Kidney capillary endothelial cell (primary cell): Measurements from ENCODE around the gene TPSG1.
"Not testable (repeated sequence)": the region's sequence is repeated elsewhere in the genome, so short reads cannot be mapped to it uniquely, and the experiment has no call there.

Experiments
- DNase-seq: peaks from one replicate; pipeline ENCODE4 v3.0.0-alpha.2; 2018; ENCODE audit warnings: low spot score

The TPSG1 gene

DNA sequence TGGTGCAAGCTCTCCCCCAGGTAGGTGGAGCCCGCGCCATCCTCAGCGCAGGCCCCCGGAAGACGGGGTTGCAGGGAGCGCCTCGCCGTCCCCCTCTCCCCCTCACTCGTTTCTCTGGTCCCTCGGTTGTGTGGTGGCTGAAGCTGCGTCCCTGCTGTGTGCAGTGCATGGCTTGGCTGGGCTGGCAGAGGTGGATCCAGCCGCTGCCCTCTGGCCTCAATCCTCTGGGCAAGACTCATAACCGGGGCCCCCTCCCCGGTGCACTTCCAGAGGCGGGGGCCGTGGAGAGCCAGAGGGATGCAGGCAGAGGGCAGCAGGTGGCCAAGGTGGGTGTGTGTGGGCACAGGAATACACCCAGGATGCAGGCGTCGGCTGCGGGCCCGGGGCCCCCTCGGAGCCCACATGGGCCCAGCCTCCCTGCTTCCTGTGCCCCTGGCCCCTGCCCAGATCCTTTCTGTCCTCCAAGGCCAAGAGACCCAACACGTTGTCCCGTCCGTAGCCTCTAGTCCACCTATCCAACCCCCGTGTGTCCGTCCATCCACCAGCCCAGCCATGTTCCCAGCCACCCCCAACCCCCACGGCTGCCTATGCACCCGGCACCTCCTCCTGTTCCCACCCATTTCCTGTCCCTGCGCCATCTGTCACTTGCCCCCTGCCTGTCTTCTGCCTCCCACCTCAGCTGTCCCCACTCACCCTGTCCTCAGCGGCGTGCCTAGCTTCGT, 9.3 kb downstream of the TPSG1 start:
- DNase-seq = no peak

DNA sequence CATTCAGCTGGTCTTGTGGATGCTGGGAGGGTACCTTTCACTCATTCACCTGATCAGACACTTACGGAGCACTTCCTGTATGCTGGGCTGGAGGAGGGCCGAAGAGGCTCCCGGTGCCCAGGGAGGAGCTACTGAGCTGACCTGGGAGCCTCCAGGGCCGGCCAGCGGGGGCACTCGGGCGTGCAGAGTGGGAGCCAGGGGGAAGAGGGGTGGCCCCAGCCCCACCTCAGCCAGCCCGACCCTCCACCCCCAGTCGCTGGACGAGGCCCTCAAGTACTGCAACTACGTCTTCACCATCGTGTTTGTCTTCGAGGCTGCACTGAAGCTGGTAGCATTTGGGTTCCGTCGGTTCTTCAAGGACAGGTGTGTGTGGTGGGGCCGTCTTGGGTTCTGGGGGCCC, 10.3 kb downstream of the TPSG1 start:
- no peak for DNase-seq

DNA sequence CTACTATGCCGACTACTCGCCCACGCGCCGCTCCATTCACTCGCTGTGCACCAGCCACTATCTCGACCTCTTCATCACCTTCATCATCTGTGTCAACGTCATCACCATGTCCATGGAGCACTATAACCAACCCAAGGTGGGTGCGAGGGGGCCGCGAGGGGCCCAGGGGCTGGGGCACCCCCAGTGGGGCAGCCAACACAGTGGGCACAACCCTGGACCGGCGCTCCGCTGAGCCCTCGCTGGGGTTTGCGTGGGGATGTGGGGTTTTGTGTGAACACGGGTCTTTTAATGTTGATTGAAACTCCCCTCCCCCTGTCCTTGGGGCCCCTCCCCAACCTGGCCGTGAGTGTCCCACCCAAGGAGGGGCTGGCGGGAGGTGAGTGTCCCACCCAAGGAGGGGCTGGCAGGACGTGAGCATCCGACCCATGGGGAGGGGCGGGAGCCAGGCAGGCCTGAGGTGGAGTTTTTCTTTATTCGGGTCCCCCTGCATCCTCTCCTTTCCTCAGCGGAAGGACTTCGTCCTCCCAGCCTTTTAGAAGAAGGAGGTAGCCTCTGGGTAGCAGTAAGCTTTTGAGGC, 11.2 kb downstream of the TPSG1 start:
- no peak for DNase-seq

DNA sequence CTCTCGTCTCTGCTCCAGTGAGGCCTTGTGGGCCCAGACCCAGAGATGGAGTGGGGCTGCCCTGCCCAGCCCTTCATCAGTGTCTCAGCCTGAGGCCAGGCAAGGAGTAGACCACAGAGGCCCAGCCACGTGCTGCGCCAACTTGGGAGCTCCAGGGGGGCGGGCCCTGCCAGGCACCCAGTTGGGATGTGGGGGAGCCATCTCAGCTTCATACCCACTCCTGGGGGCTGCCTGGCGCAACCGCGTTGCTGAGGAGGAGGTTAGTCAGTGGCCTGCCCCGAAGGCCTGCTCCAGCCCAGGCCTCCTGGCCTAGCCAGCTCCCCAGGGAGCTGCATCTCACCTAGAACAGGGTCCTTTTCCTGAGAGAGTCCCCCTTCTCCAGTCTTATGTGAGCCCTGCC, 11.8 kb downstream of the TPSG1 start:
- DNase-seq = no peak

DNA sequence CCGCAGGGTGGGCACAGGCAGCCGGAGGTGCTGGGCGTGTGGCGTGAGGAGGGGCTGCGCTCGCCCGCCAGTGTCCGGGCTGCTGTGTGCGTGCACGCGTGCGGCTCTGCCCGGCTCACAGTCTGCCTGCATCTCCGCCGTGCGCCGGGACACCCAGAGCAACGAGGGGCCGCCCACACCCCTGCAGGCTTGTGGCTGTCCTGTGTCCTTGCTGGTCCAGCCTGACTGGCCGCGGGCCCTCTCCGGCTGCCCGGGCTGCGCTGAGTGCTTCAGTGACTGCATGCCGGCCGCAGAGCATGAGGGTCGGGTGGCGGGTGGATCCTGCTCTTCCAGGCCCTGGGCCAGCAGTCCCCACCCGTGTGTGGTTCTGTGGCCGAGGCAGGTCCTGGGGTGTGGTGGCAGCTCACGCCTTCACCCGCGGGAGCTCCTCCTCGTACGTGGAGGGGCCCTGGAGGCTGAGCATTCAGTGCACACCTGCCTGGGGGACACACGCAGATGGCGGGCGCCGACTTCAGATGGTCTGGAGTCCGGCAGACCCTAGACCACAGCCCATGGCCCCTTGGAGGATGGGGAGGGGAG, 12.4 kb downstream of the TPSG1 start:
- no peak for DNase-seq

DNA sequence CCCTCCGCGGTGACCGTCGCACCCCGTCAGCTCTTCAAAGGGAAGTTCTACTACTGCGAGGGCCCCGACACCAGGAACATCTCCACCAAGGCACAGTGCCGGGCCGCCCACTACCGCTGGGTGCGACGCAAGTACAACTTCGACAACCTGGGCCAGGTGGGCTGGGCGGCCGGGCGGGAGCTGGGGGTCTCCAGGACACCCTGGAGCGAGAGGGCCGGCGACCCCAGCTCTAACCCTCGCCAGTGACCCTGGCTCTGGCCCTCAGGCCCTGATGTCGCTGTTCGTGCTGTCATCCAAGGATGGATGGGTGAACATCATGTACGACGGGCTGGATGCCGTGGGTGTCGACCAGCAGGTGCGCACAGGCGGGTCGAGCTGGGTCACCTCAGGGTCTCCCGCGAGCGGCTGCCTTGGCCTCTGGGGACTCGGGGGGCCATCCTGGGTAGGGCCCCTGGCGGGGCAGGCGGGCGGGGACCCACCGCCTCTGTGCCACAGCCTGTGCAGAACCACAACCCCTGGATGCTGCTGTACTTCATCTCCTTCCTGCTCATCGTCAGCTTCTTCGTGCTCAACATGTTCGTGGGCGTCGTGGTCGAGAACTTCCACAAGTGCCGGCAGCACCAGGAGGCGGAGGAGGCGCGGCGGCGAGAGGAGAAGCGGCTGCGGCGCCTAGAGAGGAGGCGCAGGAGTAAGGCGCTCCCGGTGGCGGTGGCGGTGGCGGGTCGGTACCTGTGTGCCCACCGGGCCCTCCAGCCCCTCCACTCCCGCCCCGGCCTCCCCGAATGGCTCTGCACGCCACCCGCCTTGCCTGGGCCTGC, 13.4 kb downstream of the TPSG1 start:
- no peak for DNase-seq

DNA sequence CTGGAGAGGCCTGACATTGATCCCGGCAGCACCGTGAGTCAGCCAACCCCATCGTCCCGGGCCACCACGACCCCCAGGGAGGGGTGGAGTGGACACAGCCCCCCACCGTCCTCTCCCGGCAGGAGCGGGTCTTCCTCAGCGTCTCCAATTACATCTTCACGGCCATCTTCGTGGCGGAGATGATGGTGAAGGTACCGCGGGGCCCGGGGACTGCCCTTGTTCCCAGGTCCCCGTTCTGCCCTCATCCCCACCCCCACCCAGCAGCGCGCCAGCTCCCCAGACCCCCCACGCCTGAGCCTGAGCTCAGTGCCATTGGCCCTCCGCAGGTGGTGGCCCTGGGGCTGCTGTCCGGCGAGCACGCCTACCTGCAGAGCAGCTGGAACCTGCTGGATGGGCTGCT, 14.6 kb downstream of the TPSG1 start:
- no peak for DNase-seq

DNA sequence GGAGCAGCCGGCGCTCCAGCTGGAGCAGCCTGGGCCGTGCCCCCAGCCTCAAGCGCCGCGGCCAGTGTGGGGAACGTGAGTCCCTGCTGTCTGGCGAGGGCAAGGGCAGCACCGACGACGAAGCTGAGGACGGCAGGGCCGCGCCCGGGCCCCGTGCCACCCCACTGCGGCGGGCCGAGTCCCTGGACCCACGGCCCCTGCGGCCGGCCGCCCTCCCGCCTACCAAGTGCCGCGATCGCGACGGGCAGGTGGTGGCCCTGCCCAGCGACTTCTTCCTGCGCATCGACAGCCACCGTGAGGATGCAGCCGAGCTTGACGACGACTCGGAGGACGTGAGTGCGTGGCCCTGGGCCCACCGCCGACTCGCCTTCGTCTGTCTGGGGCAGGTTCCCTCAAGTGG, 16.0 kb downstream of the TPSG1 start:
- DNase-seq = no peak

DNA sequence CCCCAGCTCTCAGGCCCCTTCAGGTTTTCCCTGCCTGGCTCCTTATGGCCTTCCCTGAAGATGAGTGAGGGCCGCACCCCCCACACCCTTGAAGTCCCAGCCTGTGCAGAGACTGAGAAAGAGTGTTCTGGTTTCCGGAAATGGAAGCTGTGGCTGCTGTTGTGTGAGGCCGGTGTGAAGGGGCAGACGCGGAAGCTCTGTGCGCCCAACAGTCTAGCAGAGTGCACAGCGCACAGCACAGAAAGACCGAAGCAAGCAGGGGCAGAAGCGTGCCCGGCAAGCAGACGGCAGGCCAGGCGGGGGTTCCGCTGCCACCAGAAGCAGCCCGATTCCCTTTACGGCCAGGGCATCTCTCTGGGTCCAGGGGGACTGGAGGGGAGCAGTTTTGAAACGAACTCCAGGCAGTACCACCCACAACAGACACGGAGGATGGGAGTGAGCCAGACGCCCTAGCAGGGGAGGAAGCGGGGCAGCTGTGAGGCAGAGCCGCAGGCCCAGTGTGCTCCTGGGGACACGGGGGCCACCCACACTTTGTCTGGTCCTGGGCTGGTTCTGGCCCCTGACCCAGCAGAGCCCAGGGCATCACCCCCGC, 16.7 kb downstream of the TPSG1 start:
- no peak for DNase-seq

DNA sequence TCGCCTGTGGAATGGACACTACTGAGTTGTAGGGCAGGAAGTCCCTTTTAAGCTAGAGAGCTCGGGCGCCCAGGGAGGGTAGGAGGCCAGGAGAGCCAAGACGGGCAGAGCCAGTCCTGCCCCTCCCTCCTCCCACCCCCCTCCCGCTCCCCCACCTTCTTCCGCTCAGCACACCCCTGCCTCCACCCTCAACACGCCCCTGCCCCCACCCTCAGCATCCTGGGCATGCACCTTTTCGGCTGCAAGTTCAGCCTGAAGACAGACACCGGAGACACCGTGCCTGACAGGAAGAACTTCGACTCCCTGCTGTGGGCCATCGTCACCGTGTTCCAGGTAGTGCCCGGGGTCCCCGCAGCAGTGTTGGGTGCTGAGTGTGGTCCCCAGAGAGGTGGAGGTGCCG, 18.3 kb downstream of the TPSG1 start:
- no peak for DNase-seq

DNA sequence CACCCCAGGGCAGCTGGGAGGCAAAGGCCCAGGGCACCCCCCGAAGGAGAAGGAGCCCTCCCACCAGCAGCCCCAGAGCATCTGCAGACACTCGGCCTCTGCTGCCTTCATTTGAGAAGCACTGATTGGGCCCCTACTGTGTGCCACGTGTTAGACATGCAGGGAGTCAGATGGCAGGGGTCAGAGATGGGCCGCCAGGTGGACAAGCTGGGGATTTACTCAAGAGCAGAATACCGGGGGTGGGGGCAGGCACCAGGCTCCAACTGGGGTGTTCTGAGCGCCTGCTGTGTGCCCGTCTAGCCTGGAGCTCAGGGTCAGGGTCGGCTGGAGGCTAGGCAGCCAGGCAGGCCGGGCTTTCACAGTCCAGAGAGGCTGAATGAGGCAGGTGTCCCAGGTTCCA, 18.7 kb downstream of the TPSG1 start:
- no peak for DNase-seq

DNA sequence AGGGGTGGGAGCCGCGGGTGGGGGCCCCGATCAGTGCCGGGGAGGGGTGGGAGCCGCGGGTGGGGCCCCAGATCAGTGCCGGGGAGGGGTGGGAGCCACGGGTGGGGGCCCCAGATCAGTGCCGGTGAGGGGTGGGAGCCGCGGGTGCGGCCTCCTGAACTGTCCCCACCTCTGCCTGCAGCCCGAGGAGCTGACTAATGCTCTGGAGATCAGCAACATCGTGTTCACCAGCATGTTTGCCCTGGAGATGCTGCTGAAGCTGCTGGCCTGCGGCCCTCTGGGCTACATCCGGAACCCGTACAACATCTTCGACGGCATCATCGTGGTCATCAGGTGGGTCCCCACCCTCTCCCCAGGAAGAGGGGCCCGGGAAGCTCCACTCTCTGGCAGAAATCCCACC, 20.1 kb downstream of the TPSG1 start:
- DNase-seq = no peak

DNA sequence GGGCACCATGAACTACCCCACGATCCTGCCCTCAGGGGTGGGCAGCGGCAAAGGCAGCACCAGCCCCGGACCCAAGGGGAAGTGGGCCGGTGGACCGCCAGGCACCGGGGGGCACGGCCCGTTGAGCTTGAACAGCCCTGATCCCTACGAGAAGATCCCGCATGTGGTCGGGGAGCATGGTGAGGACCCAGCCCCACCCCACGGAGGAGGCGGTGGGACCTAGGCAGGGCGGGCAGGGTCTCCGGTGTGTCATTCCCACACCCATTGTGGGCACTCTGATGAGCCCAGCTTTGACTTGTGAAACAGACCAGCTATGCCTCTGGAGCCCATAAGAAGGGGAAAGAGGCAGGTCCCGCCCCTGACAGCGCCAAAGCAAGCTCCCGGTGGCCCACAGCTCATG, 22.8 kb downstream of the TPSG1 start:
- DNase-seq = no peak

DNA sequence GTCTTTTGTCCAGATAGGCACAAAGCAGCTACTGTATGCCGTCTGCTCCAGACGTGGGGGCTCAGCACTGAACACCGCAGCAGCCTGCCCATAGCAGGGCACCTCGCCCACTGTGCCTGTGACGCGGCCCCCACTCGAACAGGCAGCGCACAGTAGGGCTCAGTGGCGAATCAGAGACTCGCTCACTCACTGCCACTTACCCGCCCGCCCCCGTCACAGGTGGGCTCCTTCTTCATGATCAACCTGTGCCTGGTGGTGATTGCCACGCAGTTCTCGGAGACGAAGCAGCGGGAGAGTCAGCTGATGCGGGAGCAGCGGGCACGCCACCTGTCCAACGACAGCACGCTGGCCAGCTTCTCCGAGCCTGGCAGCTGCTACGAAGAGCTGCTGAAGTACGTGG, 23.6 kb downstream of the TPSG1 start:
- DNase-seq = no peak

DNA sequence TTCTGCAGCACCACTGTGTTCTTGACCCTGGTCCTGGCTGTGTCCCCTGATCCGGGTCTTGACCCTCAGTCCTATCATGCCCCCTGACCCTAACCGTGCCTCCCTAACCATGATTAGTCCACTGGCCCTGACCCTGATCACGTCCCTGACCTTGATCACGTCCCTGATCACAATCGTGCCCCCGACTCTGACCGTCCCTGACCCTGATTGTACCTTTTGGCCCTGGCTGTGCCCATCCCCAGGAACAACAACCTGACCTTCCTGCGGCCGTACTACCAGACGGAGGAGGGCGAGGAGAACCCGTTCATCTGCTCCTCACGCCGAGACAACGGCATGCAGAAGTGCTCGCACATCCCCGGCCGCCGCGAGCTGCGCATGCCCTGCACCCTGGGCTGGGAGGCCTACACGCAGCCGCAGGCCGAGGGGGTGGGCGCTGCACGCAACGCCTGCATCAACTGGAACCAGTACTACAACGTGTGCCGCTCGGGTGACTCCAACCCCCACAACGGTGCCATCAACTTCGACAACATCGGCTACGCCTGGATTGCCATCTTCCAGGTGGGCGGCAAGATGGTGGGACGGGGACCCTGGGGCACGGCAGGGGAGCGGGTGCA, 24.9 kb downstream of the TPSG1 start:
- DNase-seq = no peak

DNA sequence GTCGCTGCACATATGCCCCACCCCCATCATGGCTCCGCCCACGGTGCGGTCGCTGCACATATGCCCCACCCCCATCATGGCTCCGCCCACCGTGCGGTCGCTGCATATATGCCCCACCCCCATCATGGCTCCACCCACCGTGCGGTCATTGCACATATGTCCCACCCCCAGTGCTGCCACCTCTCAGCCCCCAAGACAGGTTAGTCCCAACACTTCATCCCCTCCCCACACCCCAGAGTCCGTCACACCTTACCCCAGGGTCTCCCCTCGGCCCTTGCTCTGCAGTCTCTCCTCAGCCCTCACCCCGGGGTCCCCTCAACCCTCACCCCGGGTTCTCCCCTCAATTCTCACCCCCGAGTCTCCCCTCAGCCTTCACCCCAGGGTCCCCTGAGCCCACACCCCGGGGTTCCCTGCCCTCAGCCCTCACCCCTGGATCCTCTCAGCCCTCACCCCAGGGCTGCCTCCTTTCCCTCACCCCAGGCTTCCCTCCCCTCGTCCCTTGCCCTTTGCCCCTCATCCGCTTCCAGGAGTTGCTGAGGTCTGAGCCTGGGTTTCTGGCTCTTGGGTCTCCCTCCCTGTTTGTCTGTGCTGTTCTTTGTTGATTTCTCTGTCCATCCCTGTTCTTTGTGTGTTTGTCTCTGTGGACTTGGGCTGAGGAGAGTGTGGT, 25.6 kb downstream of the TPSG1 start:
- no peak for DNase-seq

DNA sequence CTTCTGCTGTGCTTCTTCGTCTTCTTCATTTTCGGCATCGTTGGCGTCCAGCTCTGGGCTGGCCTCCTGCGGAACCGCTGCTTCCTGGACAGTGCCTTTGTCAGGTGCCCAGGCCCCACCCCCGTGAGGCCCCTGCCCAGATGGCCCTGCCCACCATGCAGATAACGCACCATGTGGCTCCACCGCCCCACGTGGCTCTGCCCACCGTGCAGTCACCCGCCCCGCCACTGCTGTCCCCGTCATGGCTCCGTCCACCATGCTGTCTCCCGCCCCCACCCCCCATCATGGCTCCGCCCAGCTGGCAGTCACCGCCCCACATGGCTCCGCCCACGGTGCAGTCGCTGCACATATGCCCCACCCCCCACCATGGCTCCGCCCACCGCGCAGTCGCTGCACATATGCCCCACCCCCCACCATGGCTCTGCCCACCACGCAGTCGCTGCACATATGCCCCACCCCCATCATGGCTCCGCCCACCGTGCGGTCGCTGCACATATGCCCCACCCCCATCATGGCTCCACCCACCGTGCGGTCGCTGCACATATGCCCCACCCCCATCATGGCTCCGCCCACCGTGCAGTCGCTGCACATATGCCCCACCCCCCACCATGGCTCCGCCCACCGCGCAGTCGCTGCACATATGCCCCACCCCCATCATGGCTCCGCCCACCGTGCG, 26.3 kb downstream of the TPSG1 start:
- DNase-seq = not testable (repeated sequence)

DNA sequence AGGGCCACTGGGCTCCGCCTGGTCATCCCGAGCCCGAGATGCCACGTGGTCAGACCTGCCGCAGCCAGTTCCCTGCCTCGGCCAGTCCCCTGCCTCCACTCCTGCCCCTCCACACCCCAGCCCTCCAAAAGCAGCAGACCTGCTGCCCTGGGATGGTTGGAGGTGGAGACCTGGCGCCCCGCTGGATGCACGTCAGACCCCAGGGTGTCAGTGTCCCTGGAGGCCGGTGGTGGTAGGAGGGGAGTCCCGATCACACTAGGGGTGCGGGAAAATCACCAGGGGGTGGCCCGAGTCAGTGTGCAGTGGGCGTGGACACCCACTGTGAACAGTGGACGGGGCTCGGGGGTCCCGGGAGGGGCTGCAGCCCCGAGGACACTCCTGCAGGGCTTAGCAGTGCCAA, 26.9 kb downstream of the TPSG1 start:
- DNase-seq = no peak

DNA sequence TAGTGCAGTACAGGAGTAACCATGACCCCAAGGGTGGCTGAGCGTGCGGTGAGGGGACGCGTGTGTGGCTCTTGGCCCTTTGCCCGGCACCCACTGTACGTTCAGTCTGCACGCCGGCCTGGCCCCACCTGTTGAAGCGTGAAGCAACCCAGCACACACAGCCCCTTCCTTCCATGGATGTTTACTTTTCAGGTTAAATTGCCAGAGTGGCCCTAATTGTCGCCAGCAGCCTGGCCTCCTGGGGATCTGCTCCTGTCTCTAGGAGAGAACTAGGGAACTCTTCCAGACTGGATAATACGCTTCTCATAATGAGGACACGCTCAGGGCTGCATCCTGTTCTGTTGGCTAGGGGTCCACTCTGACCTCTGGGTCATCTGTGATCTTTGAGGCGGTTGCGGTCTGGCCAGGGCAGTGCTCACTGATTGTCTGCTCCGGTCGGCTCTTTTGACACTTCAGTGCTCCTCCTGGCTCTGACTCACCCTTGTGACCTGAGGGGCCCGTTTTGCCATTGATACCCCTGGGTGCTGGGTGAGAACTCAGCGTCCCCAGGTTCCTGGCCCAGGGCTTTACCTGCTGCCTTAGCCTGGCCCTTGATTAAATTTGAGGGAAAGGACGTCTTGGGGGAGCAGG, 27.7 kb downstream of the TPSG1 start:
- no peak for DNase-seq

DNA sequence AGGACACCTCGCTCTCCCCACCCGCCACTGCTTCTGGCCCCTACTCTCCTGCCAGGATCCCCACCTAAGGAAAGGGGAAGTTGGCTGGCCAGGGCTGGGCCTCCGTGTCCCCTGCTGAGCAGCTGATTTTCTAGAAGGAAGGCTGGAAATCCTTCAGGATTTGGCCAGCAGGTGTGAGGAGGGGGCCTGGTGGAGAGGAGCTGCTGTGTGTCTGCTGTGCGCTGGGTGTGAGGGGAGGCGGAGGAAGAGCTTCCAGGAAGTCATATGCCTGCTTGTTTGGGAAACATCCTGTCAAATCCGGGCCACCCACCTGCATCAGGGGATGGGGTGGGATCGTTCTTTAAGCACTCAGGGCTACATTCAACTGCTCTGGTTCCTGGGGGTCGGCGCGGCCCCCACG, 28.6 kb downstream of the TPSG1 start:
- DNase-seq = no peak

DNA sequence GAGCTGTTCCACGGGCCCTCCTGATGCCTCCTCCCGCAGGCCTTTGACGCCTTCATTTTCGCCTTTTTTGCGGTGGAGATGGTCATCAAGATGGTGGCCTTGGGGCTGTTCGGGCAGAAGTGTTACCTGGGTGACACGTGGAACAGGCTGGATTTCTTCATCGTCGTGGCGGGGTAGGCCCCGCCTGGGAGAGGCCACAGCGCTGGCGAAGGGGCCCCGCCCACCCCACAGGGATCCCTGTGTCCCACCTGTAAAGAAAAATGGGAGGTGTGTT, 29.7 kb downstream of the TPSG1 start:
- no peak for DNase-seq
